GM21717 (cell line): ENCODE data around the gene IGFN1.

ENCODE experiments used
- ATAC-seq: cut with Tn5 transposase; IDR thresholded peaks from one replicate; pipeline ENCODE4 v1.9.1; 2021; ENCODE audit warnings: mild to moderate bottlenecking, moderate library complexity; ENCODE audit not compliant: unreplicated experiment

The IGFN1 gene

GRCh38 chr1:201261771-201262547, 71.3 kb downstream of the IGFN1 start:
- no peak for ATAC-seq

GRCh38 chr1:201262963-201263608, 72.5 kb downstream of the IGFN1 start:
- ATAC-seq: no peak

GRCh38 chr1:201264072-201264471, 73.4 kb downstream of the IGFN1 start:
- no peak for ATAC-seq

- ATAC-seq: no peak
Measured at GRCh38 chr1:201264554-201264953, 73.9 kb downstream of the IGFN1 start.

- ATAC-seq: no peak
Measured at GRCh38 chr1:201265756-201266155, 75.1 kb downstream of the IGFN1 start.

GRCh38 chr1:201266276-201266675, 75.7 kb downstream of the IGFN1 start:
- no peak for ATAC-seq

GRCh38 chr1:201266774-201267173, 76.2 kb downstream of the IGFN1 start:
- no peak for ATAC-seq

- no peak for ATAC-seq
Measured at GRCh38 chr1:201267481-201268229, 77.0 kb downstream of the IGFN1 start.

GRCh38 chr1:201268604-201269151, 78.1 kb downstream of the IGFN1 start:
- no peak for ATAC-seq

- no peak for ATAC-seq
Measured at GRCh38 chr1:201269281-201269680, 78.7 kb downstream of the IGFN1 start.

GRCh38 chr1:201269900-201270410, 79.3 kb downstream of the IGFN1 start:
- no peak for ATAC-seq

- no peak for ATAC-seq
Measured at GRCh38 chr1:201270616-201271390, 80.2 kb downstream of the IGFN1 start.

GRCh38 chr1:201272799-201273198, 82.2 kb downstream of the IGFN1 start:
- ATAC-seq: no peak

GRCh38 chr1:201274616-201275252, 84.1 kb downstream of the IGFN1 start:
- ATAC-seq: no peak

- no peak for ATAC-seq
Measured at GRCh38 chr1:201275253-201275666, 84.6 kb downstream of the IGFN1 start.

GRCh38 chr1:201276891-201277290, 86.3 kb downstream of the IGFN1 start:
- no peak for ATAC-seq

- ATAC-seq: no peak
Measured at GRCh38 chr1:201277441-201277840, 86.8 kb downstream of the IGFN1 start.
